Activated CD4-positive, CD25-positive, alpha-beta regulatory T cell treated with anti-CD3 and anti-CD28 coated beads, Interleukin-2, amount 50 U/mL, for 72 hours (primary cell): Measurements from ENCODE around the gene USP34.
"Not testable (repeated sequence)": the region's sequence is repeated elsewhere in the genome, so short reads cannot be mapped to it uniquely, and the experiment has no call there.

ENCODE experiments used
- DNase-seq: peaks from one replicate; pipeline ENCODE4 v3.0.0; 2021

Gene USP34

GRCh38 chr2:61463769-61464475 is 7.0 kb downstream of the USP34 start:
- DNase-seq = no peak

- DNase-seq = no peak
Measured at GRCh38 chr2:61461404-61461803, 9.5 kb downstream of the USP34 start.

GRCh38 chr2:61460163-61460562 is 10.7 kb downstream of the USP34 start:
- DNase-seq = no peak

DNA sequence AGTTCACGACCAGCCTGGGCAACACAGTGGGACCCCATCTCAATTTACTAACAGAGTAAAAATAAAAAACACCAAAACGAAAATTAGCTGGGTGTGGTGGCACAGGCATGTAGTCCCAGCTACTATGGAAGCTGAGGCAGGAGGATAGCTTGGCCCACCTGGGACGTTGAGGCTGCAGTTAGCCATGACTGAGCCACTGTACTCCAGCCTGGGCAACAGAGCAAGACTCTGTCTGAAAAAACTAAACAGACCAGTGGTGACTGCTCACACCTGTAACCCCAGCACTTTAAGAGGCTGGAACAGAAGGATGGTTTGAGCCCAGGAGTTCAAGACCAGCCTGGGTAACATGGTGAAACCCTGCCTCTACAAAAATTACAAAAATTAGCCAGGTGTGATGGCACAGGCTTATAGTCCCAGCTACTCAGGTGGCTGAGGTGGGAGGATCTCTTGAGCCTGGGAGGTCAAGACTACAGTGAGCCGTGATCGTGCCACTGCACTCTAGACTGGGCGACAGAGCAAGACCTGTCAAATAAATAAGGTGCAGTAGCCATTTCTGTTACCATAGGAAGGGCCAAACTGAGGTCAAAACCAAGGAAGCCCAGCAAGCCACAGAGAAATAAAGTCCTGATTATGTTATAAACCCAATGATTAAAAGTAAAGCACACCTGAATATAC is 14.0 kb downstream of the USP34 start:
- no peak for DNase-seq

DNA sequence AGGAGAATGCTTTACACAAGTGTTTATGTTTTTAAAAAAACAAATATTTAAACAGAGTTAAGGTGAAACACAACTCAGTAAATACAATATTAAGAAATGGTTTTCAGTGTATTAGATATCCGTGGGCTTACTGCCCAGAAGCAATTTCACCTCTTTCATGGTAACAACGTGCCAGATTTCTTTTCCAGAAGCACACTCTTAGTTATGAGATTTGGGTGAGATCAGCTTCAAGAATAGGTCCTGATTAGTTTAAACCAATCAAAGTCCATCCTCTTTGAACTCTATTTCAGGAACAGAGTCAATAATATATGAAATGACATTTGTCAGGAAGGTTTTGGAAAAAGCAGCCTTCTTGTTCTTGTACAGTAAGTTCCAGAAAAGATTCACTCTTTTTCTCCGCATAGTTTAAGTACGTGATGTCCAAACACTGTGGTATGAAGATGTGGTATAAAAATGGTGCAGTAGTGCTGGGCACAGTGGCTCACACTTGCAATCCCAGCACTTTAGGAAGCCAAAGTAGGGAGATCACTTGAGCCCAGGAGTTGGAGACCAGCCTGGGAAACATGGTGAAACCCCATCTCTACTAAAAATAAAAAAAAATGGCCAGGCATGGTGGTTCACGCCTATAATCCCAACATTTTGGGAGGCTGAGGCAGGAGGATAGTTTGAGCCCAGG is 14.7 kb downstream of the USP34 start:
- DNase-seq = no peak

GRCh38 chr2:61454972-61455371 is 15.9 kb downstream of the USP34 start:
- not testable (repeated sequence) for DNase-seq

DNA sequence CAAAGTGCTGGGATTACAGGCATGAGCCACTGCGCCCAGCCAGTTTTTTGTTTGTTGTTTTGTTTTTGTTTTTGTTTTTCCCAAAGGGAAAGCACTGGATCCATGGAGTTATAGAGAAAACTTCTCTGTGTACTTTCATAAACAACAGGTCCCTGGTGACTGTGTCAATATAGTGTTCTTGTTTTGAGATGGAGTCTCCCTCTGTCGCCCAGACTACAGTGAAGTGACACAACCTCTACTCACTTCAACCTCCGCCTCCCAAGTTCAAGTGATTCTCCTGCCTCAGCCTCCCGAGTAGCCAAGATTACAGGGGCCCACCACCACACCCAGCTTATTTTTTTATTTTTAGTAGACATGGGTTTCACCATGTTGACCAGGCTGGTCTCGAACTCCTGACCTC is 16.5 kb downstream of the USP34 start:
- DNase-seq = no peak

DNA sequence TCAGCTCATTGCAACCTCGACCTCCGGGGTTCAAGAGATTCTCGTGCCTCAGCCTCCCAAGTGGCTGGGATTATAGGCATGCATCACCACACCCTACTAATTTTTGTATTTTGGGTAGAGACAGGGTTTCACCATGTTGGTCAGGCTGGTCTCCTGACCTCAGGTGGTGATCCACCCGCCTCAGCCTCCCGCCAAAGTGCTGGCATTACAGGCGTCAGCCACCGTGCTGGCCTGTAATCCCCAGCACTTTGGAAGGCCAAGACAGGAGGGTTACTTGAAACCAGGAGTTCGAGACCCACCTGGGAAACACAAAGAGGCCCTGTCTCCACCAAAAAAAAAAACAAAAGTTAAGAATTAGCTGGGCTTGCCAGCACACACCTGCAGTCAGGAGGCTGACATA is 18.5 kb downstream of the USP34 start:
- DNase-seq = no peak

DNA sequence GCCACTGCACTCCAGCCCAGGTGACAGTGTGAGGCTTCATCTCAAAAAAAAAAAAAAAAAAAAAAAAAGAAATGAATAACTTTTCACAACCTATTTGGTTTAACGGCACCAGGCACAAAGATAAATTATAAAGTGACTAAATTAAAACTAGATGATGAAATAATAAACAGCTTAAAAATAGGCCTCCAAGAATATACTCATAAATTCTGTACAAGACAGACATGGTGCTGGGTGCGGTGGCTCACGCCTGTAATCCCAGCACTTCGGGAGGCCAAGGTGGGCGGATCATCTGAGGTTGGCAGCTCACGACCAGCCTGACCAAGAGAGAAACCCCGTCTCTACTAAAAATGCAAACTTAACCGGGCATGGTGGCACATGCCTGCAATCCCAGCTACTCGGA is 19.7 kb downstream of the USP34 start:
- no peak for DNase-seq

GRCh38 chr2:61450144-61450543 is 20.7 kb downstream of the USP34 start:
- no peak for DNase-seq

DNA sequence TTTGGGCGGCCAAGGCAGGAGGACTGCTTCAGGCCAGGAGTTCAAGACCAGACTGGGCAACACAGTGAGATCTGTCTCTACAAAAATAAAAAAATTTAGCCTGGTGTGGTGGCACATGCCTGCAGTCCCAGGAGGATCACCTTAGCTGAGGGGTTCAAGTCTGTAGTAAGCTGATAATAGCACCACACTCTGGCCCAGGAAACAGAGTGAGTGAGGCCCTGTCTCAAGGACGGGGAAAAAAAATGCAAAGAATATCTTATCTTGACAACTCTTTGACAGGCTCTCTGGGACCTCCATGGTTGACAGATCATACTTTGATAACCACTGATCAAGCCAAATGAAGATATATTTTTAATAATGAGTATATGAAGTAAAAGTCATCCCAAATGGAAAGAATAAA is 22.7 kb downstream of the USP34 start:
- no peak for DNase-seq

- not testable (repeated sequence) for DNase-seq
Measured at GRCh38 chr2:61446971-61447370, 23.9 kb downstream of the USP34 start.

- DNase-seq = no peak
Measured at GRCh38 chr2:61443342-61444041, 27.4 kb downstream of the USP34 start.

DNA sequence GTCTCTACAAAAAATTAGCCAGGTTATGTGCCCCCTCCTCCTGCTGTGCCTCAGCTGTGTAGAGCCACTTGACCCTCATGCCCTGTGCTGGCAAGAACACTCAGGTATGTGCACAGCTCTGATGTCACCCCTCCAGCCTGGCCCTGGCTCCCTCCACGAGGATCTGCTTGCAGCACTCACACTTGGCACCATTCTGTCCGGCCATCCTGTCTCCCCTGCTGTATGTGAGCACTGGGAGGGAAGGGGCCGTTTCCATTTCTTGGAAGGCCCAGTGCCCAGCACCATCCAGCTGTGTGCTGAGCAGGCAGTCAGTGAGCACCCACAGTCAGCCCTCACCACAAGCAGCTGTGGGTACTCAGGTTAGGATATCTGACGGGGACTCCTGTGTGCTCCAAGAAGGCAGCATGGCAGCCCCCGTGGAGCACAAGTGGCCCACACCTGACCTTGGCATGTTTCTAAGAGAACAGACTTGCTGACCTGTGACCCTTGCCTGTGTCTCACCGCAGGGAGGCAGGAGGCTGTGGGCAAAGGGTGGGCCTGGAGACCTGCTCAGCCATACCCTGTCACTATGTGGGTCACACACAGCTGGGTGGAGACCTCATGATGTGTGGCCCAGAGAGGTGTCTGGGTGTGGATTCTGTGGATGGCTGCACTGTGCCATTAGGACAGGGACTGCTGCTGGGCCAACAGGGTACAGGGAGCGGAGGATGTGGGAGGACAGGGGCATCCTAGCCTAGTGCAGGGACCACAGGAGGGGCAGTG is 31.5 kb downstream of the USP34 start:
- DNase-seq = no peak

- DNase-seq = no peak
Measured at GRCh38 chr2:61438670-61439069, 32.2 kb downstream of the USP34 start.

- no peak for DNase-seq
Measured at GRCh38 chr2:61437170-61437569, 33.7 kb downstream of the USP34 start.

DNA sequence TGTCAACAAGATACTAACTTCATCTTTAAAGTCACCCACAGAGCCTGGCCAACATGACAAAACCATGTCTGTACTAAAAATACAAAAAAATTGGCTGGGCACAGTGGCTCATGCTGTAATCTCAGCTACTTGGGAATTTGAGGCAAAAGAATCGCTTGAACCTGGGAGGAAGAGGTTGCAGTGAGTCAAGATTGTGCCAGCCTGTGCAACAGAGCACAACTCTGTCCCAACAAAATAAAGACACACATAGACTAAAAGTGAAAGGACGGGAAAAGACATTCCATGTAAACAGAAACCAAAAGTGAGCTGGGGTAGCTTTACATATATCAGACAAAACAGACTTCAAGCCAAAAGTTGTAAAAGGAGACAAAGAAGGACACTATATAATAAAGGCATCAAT is 34.8 kb downstream of the USP34 start:
- DNase-seq = no peak

DNA sequence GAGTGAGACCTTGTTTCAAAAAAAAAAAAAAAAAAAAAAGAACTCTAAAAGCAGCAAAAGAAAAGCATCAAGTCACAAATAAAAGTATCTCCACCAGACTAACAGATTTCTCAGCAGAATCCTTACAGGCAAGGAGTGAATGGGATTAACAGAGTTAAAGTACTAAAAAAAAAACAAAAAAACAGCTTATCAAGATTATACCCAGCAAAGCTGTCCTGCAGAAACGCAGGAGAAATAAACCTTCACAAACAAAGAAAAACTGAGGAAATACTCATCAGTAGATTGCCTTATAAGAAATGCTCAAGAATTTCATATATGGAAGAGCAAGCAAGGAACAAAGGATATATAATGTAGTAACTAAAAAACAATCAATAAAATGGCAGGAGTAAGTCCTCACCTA is 35.6 kb downstream of the USP34 start:
- no peak for DNase-seq

- DNase-seq = no peak
Measured at GRCh38 chr2:61434314-61434713, 36.6 kb downstream of the USP34 start.

GRCh38 chr2:61433606-61434005 is 37.3 kb downstream of the USP34 start:
- no peak for DNase-seq

- DNase-seq = no peak
Measured at GRCh38 chr2:61432990-61433389, 37.9 kb downstream of the USP34 start.

- no peak for DNase-seq
Measured at GRCh38 chr2:61431345-61431744, 39.5 kb downstream of the USP34 start.
